ENCODE results near the gene RAPGEF2.

Gene RAPGEF2

DNA sequence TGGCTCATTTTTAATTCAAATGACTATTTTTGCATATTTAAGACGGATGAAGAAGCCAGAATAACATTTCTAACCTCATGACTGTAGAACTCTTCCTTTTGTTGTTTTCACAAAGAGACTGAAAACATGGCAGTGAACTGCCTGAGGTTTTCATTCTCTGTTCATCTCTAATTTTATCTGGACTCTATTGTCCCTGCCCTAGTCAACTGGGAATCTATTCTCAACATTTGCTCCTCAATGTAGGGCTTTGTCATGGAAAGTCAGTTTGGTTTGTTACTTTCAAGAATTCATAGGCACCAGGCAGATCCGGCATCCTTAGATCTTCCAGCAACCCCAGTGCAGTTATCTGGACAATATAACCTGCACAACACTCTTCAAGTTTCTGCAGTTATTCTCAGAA lies 277.0 kb downstream of the RAPGEF2 start:
- no peak for TF ChIP-seq SUZ12 (IDR thresholded peaks at IDR 0.05)
- TF ChIP-seq NFRKB (IDR thresholded peaks at IDR 0.05), result no peak
- TF ChIP-seq CTBP1 (IDR thresholded peaks at IDR 0.05; ENCODE audit: borderline replicate concordance), result no peak
- no peak for TF ChIP-seq FOXA1 (IDR thresholded peaks at IDR 0.05)
- no peak for TF ChIP-seq HDGF (IDR thresholded peaks at IDR 0.05; ENCODE audit: borderline replicate concordance)
- no peak for TF ChIP-seq FOXK2 (IDR thresholded peaks at IDR 0.05)
- no peak for TF ChIP-seq TARDBP (IDR thresholded peaks at IDR 0.05)
- TF ChIP-seq LEF1 (IDR thresholded peaks at IDR 0.05; ENCODE audit: borderline replicate concordance), result no peak
- DNase-seq (ENCODE audit: extremely low spot score), result no peak
- ChIA-PET CTCF (no interaction called here), POLR2A (interaction anchor here (0.9 kb wide), 1 partner anchor 112 kb away, joined by 4 read pairs; no protein-coding TSS in a partner anchor)

DNA sequence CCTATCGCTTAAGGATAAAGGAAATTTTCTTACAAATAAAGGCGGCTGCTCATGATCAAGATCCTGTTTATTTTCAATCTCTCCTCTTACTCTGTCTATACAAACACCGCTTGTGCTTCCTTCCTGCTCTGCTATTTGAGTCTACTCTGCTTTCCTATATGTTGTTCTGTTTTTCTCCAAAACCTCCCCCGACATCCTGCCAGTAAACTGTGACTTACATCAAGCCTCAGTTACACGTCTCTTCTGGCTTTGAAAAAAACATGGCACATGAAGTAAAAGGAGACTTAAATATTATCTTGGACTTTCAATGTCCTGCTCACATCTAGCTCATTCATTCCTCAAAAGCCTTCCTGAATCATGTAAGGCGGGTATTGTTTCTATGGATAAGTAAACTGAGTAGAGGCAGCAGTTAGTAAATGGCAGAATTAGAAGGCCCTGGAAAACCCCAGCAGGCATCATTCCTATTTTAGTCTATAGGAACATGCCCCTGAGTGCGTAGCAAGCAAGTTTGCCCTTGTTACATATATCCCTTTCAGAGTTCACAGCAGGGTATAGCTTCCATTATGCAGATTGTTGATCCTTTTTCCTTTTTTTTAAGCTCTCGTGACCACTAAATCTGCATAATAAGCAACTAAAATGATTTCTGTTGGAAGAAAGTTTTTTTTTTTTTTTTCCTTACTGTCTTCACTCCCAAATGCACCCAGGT lies 280.1 kb downstream of the RAPGEF2 start:
- CTCF ChIA-PET, result no interaction called here
- TF ChIP-seq SP1 (IDR thresholded peaks at IDR 0.05), result no peak
- TF ChIP-seq, protein P1, sequence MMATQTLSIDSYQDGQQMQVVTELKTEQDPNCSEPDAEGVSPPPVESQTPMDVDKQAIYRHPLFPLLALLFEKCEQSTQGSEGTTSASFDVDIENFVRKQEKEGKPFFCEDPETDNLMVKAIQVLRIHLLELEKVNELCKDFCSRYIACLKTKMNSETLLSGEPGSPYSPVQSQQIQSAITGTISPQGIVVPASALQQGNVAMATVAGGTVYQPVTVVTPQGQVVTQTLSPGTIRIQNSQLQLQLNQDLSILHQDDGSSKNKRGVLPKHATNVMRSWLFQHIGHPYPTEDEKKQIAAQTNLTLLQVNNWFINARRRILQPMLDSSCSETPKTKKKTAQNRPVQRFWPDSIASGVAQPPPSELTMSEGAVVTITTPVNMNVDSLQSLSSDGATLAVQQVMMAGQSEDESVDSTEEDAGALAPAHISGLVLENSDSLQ (IDR thresholded peaks at IDR 0.05), result no peak
- no peak for TF ChIP-seq L3MBTL2 (conservative IDR thresholded peaks at IDR 0.05)
- TF ChIP-seq LEF1 (IDR thresholded peaks at IDR 0.05; ENCODE audit: borderline replicate concordance), result no peak
- TF ChIP-seq FOXK2 (IDR thresholded peaks at IDR 0.05), result no peak
- no peak for TF ChIP-seq ZNF384 (IDR thresholded peaks at IDR 0.05)
- no peak for TF ChIP-seq NFRKB (IDR thresholded peaks at IDR 0.05)
- TF ChIP-seq FOXM1 (IDR thresholded peaks at IDR 0.05; ENCODE audit: borderline replicate concordance), result no peak
- TF ChIP-seq TARDBP (IDR thresholded peaks at IDR 0.05), result no peak
- no peak for TF ChIP-seq ELF4 (IDR thresholded peaks at IDR 0.05)
- TF ChIP-seq BHLHE40 (IDR thresholded peaks at IDR 0.05; ENCODE audit: borderline replicate concordance), result no peak
- TF ChIP-seq FOXA1 (IDR thresholded peaks at IDR 0.05), result no peak
- TF ChIP-seq ARNT (IDR thresholded peaks at IDR 0.05), result no peak
- TF ChIP-seq SUZ12 (IDR thresholded peaks at IDR 0.05), result no peak
- TF ChIP-seq CTBP1 (IDR thresholded peaks at IDR 0.05; ENCODE audit: borderline replicate concordance), result no peak
- POLR2A ChIA-PET, result no interaction called here
- no peak for DNase-seq (ENCODE audit: extremely low spot score)

DNA sequence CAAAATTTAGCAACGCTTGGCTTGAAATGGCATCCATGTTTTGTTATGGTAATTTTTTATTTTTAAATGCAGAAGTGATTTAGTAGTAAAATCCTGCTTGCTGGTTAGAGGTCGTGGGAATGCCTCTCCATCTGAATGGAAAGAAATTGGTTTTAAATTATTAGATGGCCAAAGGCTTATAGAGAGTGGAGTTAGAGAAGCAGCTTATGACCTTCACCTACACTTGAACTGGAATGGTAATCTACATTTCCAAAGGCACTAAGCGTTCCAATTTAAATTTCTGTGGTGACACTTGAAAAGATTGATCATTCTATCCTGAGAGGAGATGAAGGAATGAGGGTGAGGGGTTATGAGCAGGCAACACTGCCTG lies 280.7 kb downstream of the RAPGEF2 start:
- DNase-seq (ENCODE audit: extremely low spot score), result no peak
- ChIA-PET CTCF (interaction anchor here (0.7 kb wide), 1 partner anchor 287 kb away, joined by 3 read pairs; no protein-coding TSS in a partner anchor), POLR2A (no interaction called here)
- TF ChIP-seq FOXM1 (IDR thresholded peaks at IDR 0.05; ENCODE audit: borderline replicate concordance) (no peak), ELF4 (IDR thresholded peaks at IDR 0.05) (no peak), HDGF (IDR thresholded peaks at IDR 0.05; ENCODE audit: borderline replicate concordance) (no peak)

DNA sequence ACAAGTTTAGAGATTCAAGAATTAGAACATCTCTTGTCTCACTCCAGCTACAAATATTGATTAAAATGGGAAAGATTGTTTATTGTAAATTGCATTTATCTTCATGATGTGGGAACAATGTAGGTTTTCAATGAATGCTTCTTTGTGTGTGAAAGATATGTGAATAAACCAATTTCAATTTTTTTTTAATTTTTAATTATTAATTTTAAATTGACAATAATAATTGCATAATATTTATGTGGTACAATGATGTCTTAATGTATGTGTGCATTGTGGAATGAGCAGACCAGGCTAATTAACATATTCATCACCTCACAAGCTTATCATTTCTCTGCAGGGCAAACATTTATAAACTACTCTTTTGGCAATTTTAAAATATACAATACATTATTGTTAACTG lies 281.1 kb downstream of the RAPGEF2 start:
- no peak for DNase-seq (ENCODE audit: extremely low spot score)
- POLR2A ChIA-PET, result no interaction called here
- TF ChIP-seq HDGF (IDR thresholded peaks at IDR 0.05; ENCODE audit: borderline replicate concordance) (no peak), SUZ12 (IDR thresholded peaks at IDR 0.05) (no peak), ZNF384 (IDR thresholded peaks at IDR 0.05) (no peak), ELF4 (IDR thresholded peaks at IDR 0.05) (no peak), FOXA1 (IDR thresholded peaks at IDR 0.05) (no peak), ARNT (IDR thresholded peaks at IDR 0.05) (no peak), TARDBP (IDR thresholded peaks at IDR 0.05) (no peak), NFRKB (IDR thresholded peaks at IDR 0.05) (no peak), SP1 (IDR thresholded peaks at IDR 0.05) (no peak), BHLHE40 (IDR thresholded peaks at IDR 0.05; ENCODE audit: borderline replicate concordance) (no peak), LEF1 (IDR thresholded peaks at IDR 0.05; ENCODE audit: borderline replicate concordance) (no peak), CTBP1 (IDR thresholded peaks at IDR 0.05; ENCODE audit: borderline replicate concordance) (no peak), FOXK2 (IDR thresholded peaks at IDR 0.05) (no peak), L3MBTL2 (conservative IDR thresholded peaks at IDR 0.05) (no peak)
- TF ChIP-seq, protein P1 (IDR thresholded peaks at IDR 0.05), result no peak
- CTCF ChIA-PET, result interaction anchor here (0.7 kb wide), 1 partner anchor 287 kb away, joined by 3 read pairs; no protein-coding TSS in a partner anchor

DNA sequence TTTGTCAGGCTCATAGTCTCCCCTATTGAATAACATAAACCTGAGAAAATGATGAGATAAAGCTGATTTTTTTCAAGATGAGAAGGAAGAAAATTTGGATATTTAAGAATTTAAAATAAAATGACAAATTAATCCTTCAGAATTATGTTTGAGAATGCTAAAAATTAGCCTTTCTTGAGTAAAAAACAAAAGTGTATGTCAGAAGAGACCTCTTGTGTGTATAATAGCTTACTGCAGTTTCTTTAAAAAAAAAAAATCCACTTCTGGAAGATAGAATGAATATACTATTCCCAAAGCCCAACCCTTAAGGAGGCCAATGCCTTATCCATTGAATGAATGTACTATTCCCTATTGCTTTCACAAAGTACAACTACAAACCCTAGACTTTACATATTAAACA lies 281.8 kb downstream of the RAPGEF2 start:
- CTCF ChIA-PET, result interaction anchor here (0.6 kb wide), 1 partner anchor 258 kb away, joined by 3 read pairs; no protein-coding TSS in a partner anchor
- no peak for DNase-seq (ENCODE audit: extremely low spot score)
- TF ChIP-seq FOXK2 (IDR thresholded peaks at IDR 0.05) (no peak), ELF4 (IDR thresholded peaks at IDR 0.05) (no peak), FOXM1 (IDR thresholded peaks at IDR 0.05; ENCODE audit: borderline replicate concordance) (no peak), BHLHE40 (IDR thresholded peaks at IDR 0.05; ENCODE audit: borderline replicate concordance) (no peak), ARNT (IDR thresholded peaks at IDR 0.05) (no peak)
- POLR2A ChIA-PET, result no interaction called here

DNA sequence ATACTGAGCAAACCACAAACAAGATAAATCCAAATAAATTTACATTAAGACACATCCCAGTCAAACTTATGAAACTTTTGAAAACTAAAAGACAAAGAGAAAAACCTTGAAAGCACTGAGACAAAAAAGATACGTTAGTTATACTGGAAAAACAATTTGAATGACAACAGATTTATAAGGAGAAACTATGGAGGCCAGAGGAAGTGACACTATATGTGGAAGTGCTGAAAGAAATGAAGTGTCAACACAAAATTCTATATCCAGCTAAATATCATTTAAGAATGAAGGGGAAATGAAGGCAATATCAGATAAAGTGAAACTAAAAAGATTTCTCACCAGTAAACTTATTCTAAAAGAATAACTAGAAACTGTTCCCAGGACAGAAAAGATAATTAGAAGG lies 283.7 kb downstream of the RAPGEF2 start:
- no peak for DNase-seq (ENCODE audit: extremely low spot score)
- TF ChIP-seq NFRKB (IDR thresholded peaks at IDR 0.05), result no peak
- TF ChIP-seq, protein P1 (IDR thresholded peaks at IDR 0.05), result no peak
- no peak for TF ChIP-seq HDGF (IDR thresholded peaks at IDR 0.05; ENCODE audit: borderline replicate concordance)
- TF ChIP-seq ZNF384 (IDR thresholded peaks at IDR 0.05), result no peak
- no peak for TF ChIP-seq L3MBTL2 (conservative IDR thresholded peaks at IDR 0.05)
- no peak for TF ChIP-seq FOXM1 (IDR thresholded peaks at IDR 0.05; ENCODE audit: borderline replicate concordance)
- no peak for TF ChIP-seq ELF4 (IDR thresholded peaks at IDR 0.05)
- no peak for TF ChIP-seq FOXK2 (IDR thresholded peaks at IDR 0.05)
- TF ChIP-seq LEF1 (IDR thresholded peaks at IDR 0.05; ENCODE audit: borderline replicate concordance), result no peak
- TF ChIP-seq CTBP1 (IDR thresholded peaks at IDR 0.05; ENCODE audit: borderline replicate concordance), result no peak
- TF ChIP-seq BHLHE40 (IDR thresholded peaks at IDR 0.05; ENCODE audit: borderline replicate concordance), result no peak
- TF ChIP-seq FOXA1 (IDR thresholded peaks at IDR 0.05), result no peak
- no peak for TF ChIP-seq SP1 (IDR thresholded peaks at IDR 0.05)
- TF ChIP-seq TARDBP (IDR thresholded peaks at IDR 0.05), result no peak
- no peak for TF ChIP-seq SUZ12 (IDR thresholded peaks at IDR 0.05)
- no peak for TF ChIP-seq ARNT (IDR thresholded peaks at IDR 0.05)
- ChIA-PET CTCF (interaction anchor here (0.6 kb wide), 1 partner anchor 10 kb away, joined by 3 read pairs; no protein-coding TSS in a partner anchor), POLR2A (no interaction called here)
